GM15510 (cell line): Measurements from ENCODE around the gene CRLF3.

Experiments
- POLR2A ChIP-seq: IDR thresholded peaks from 3 replicates; pipeline ENCODE4 v1.6.1; 2011; ENCODE audit warnings: borderline replicate concordance; ENCODE audit not compliant: insufficient read length; ENCODE audit errors: extremely low read depth

Gene CRLF3

DNA sequence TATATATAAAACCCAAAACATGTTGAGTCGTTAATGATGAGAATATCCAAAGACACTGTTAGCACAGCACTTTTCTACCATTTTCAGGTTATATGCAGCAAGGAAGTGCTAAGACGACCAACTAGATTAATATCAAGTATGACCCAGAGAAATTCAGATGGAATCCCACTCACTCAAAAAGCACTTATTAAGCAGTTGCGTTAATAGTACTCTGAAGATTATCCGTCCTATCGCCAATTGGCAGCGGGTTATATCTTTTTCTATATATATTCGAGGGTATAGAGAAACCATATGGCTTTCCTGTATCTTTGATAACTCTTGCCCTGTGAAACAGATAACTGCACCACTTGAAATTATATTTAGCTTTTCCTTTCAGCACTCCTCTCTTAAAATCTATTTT, 1.1 kb downstream of the CRLF3 start:
- TF ChIP-seq POLR2A: no peak

DNA sequence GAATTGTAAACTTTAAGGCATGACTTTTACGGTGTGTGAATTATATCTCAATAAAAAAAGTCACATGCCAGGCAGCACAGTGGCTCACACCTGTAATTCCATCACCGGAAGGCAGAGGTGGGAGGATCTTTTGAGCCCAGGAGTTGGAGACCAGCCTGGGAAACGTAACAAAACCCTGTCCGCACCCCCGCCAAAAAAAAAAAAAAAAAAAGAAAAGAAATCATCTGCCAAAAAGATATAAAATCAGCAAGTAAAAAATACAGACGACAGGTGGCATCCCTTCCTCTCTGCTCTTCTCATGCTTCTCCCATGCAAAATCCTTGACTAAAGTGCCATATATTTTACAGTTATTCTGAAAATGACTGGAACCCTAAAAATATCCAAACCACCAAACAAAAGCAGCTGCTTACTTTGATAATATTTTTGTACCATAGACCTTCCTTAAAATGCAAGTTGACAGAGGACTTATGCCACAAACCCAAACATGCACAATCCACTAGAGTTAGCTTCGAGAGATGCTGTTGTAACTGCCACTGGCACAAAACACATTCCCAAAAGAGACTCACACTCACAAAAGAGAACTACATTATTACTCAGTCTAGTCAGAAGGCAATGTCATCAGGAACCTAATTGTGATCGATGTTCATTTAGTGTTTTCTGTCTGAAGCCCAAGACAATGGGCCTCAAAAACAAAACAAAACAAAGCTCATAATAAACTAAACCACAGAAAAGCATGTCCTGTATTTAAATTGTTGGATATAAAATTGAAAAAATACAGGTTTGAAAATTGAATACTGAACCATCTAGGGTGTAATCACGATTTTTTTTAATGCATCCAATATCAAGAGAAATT, 2.4 kb downstream of the CRLF3 start:
- no peak for TF ChIP-seq POLR2A

DNA sequence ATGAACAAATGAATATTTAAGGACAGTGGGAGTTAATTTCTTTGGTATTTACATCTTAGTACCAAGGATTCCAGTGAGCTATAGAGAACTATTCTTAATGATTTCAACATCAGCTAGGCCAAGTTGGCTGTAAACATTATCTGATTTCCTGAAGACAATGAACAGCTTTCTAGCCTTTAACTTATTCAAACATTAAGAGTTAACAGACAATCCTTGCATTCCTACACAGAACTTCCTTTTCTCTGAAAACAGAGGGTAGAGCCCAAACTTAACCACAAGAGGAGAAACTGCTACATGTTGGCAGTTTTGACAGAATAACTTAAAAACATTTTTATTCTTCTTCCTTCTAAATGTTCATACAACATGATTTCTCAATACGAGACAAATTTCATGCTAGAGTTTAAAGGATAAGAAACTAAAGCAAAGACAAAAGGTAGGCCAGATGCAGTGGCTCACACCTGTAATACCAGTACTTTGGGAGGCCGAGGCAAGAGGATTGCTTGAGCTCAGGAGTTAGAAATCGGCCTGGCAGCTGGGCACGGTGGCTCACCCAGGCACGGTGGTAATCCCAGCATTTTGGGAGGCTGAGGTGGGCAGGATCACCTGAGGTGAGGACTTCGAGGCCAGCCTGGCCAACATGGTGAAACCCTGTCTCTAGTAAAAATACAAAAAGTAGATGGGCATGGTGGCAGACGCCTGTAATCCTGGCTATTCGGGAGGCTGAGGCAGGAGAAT, 4.4 kb downstream of the CRLF3 start:
- TF ChIP-seq POLR2A: no peak

DNA sequence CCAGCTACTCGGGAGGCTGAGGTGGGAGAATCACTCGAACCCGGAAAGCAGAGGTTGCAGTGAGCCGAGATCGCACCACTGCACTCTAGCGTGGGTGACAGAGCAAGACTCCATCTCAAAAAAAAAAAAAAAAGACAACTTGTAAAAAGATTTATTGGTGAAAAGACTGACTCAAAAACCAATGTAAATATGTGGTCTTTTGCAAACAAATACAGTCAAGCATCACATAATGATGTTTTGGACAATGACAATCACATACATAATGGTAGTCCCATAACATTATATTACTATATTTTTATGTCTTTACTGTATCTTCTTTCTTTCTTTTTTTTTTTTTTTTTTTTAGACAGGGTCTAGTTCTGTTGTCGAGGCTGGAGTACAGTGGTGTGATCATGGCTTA, 8.3 kb downstream of the CRLF3 start:
- TF ChIP-seq POLR2A: no peak

DNA sequence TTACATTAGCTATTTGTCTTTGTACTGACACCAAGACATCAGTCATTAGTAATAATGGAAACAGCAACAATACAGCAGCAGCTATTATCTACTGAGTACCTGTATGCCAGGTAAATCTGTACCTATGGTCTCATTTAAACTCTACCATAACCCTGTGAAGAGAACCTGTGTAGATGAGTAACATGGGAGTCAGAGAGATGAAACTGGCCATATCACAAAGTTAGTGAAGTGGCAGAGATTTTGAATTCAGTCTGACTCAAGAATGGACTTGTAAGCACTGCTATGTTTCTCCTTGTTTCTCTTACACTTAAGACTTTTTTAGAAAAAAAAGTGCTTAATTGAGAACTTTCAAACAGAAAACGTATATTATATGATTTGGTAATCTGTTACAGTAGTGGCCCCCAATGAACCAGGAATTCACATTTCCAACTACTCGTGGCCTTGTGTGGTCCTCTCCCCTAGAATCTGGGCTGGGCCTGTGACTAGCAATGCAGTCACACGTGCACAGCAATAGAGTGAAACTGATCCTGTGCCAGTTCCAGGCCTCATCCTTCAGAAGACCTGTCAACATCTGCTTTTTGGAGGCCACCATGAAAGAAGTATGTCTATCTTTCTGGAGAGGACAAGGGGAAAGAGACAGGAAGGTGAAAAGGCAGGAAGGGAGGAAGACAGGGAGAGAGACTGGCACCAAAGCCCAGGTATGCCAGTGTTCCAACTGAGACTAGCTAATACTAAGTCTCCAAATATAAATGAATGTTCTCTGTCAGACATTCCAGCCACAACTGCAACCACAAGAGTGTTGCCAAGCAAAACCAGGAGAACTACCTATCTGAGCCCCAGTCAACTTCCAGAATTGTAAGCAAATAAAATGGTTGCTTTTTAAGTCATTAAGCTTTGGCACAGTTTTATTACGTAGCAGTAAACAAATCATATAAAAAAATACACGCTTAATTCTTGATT, 12.0 kb downstream of the CRLF3 start:
- TF ChIP-seq POLR2A: no peak

DNA sequence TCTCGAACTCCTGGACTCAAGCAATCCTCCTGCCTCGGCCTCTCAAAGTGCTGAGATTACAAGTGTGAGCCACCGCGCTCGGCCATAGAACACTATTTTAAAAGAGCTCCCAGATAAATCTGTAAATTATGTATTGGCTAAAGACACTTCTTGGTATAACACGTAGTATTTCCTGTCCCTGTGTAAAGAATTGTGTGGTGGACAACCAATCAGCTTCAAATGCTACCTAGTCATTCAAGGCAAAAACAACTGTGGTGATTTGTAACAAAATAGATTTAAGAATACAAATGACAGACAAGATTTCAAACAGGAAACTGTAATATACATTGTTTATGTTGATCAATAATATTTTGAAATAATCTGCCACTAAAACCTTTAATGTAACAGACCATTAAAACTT, 14.6 kb downstream of the CRLF3 start:
- TF ChIP-seq POLR2A: no peak

DNA sequence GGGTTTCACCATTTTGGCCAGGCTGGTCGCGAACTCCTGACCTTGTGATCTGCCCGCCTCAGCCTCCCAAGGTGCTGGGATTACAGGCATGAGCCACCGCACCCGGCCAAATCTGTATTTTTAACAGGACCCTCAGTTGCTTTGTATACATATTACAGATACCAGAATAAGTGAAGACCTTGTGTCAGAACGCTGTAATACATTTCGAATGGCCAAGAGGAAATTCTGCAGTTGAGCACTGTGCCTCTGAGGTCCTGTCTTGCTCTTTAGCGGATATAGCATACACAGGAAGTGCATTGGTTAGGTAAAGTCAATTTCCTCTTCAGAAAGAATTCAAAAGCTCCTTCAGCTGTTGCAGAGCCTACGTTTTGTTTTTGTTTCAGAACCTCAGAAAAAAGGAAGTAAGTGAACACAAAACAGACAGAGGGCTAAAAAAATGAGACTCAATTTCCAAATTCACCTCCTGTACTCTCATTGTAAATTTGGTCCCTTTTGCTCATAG, 15.7 kb downstream of the CRLF3 start:
- no peak for TF ChIP-seq POLR2A

DNA sequence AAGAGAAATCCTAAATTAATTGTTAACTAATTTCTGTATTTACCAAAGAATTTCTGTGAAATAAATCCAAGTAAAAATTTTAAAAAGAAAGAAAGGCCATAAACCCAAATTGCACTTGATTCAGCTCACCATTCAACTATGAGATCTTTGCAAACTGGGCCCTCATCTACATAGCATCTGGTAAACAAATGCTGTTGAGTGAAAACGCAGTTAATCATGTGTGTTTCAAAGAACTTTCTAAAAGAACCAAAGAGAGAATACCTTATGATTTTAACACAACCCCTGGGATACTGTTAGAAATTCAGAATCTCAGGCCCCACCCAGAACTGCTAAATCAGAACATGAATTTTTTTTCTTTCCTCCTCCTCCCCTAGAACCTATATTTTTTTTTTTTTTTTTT, 16.6 kb downstream of the CRLF3 start:
- TF ChIP-seq POLR2A: no peak

DNA sequence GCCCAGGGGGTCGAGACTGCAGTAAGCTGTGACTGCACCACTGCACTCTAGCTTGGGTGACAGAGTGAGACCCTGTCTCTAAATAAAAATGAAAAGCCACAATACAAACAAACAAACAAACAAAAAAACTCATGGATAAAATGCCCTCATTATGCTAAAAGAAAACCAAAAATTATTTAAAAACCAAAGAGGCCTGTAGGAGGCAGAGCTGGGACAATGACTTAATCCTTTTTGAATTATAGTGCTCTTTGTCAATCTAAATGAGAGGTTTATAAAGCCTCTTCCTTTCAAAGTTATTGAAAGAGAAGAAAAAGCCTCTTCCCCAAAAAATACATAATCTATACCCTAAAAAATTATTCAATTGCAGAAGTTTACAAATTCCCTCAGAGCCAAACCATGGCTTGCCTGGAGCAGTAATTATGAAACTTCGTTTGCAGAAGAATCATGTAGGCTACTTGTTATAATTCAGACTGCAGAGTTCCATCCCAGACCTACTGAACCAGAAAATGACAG, 18.5 kb downstream of the CRLF3 start:
- no peak for TF ChIP-seq POLR2A

DNA sequence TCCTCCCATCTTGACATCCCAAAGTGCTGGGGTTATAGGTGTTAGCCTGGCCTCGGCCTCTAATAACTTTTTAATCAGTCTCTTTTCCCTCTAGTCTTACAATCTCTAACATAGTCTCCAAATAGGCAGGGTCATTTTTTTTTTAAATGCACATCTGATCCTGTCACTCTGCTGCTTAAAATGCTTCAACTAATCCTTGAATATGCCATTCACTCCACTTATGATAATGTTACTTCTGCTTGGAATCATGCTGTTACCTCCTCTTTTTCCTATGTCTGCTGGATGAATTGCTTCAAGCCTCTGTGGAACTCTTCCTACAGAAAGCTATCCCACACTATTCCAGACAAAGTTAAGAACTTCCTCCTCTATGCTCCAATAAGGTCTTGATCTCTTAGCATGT, 22.8 kb downstream of the CRLF3 start:
- TF ChIP-seq POLR2A: no peak

DNA sequence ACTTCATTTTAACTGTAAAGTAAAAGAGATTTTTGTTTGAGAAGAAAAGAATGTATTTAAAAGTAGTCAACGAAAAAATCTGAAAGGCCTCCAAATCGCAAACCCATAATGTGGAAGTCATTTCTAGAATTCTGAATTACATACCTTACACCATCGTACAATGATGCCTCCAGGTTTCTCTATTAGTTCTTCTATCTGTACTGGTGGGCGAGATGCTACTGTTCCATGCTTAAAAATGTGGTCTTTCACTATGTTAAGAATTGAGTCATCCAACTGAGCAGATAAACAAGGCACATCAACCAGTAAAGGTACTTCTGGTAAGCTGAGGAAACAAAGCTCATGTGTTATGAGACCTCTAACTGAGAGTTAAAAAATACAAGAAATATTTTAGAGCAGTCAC, 28.5 kb downstream of the CRLF3 start:
- TF ChIP-seq POLR2A: no peak

DNA sequence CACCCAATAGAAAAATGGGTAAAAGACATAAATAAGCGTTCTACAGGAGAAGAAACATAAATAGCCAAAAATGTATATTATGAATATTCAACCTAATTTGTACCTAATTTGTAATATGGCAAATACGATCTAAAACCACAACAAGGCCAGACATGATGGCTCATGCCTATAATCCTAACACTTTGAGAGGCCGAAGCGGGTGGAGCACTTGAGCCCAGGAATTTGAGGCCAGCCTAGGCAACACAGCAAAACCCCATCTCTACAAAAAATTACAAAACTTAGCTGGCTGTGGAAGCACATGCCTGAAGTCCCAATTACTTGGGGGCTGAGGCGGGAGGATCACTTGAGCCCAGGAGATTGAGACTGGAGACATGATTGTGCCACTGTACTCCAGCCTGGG, 30.1 kb downstream of the CRLF3 start:
- no peak for TF ChIP-seq POLR2A

DNA sequence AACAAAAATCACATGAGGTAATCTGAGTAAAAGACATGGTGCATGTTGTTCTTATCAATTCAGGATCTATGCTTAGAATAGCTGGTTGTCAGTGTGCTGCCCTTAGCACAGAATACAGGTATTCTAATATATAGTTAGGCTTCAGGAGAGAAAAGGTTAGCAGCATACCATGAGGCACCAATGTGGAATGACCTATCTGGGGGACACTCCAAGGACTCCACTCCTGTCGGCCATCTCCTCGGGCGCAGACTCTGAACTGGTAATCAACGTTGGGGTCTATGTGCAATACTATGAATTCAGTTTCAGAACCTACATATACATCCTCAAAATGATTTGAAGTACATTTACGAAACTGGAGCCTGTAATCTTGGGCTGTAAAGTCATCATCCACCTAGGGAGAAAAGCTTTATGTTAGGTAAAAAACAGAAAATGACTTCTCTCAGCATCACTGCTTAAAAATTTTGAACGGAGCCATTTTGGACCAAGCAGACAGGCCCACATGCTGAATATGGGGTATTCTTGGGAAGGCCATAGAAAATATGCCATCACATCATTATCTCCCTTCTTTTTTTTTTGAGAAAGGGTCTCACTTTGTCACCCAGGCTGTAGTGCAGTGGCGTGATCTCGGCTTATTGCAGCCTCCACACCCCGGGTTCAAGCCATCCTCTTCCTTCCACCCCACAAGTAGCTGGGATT, 31.1 kb downstream of the CRLF3 start:
- no peak for TF ChIP-seq POLR2A

DNA sequence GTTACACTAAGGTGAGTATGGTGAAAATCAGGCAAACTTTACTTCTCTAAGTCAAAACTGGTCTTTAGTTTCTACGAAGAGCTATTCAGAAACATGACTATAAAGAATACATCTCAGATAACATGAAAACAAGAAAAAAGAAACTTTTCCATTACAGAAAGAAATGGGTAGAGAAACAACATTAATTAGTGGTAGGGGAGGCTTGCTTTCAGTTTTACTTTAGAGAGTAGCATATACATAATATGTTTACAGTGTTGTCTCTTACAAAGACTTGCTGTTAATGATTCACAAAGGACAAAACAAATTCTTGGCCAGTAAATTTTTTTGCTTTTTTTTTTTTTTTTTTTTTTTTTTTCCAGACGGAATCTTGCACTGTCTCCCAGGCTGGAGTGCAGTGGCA, 34.2 kb downstream of the CRLF3 start:
- no peak for TF ChIP-seq POLR2A
